IMR-90 (cell line): ENCODE measurements around the gene NSUN6. TPM values are rescaled to one million over a fixed set of nuclear protein-coding genes. Genes with fewer than 3 reads are reported as not detected.
A peak's percentile ranks its signal among the peaks of the same experiment; 100 is the strongest.

Source experiments
- ATAC-seq: fragments of 200-7000 bp; cut with Tn5 transposase; 2 replicates; pipeline ENCODE4 v1.9.1; 2020; ENCODE audit warnings: low read depth, mild to moderate bottlenecking, moderate library complexity
- BruUV-seq: library from RNA; stranded (reverse); fragments of 400-500 nt; replicated peaks from 2 replicates; lab custom pipeline; 2021; lab: Mats Ljungman, UMichigan
- CTCF ChIA-PET: fragments of 300-600 bp; formaldehyde crosslinking; extraction: SDS; loops from one replicate; lab custom pipeline; 2021; ENCODE audit warnings: antibody characterized with exemption; lab: Yijun Ruan, JAX
- POLR2A ChIA-PET: fragments of 300-600 bp; sonication (Branson Sonifier 250); formaldehyde crosslinking; loops from one replicate; lab custom pipeline; 2022; ENCODE audit warnings: antibody characterized with exemption; ENCODE audit not compliant: unreplicated experiment; lab: Charles Lee
- DNase-seq: peaks from one replicate; pipeline ENCODE4 v3.0.0; 2013
- H2AFZ ChIP-seq: replicated peaks from 2 replicates; pipeline ENCODE3; 2013; ENCODE audit warnings: low read length, mild to moderate bottlenecking; ENCODE audit not compliant: poor library complexity
- H2AK5ac ChIP-seq: 2 replicates; pipeline ENCODE4 v1.6.1; 2013; ENCODE audit warnings: low read depth, low read length, inconsistent platforms
- H2AK9ac ChIP-seq: replicated peaks from 2 replicates; pipeline ENCODE3; 2013; ENCODE audit warnings: mild to moderate bottlenecking, low read depth, low read length, moderate library complexity; ENCODE audit not compliant: poor library complexity
- H2BK120ac ChIP-seq: 2 replicates; pipeline ENCODE4 v1.6.1; 2013; ENCODE audit warnings: low read depth, low read length, inconsistent platforms
- H2BK15ac ChIP-seq: 3 replicates; pipeline ENCODE4 v1.6.1; 2013; ENCODE audit warnings: low read depth, low read length, inconsistent platforms
- H2BK20ac ChIP-seq: 2 replicates; pipeline ENCODE4 v1.6.1; 2013; ENCODE audit warnings: low read depth, mild to moderate bottlenecking, inconsistent platforms, low read length, moderate library complexity
- H2BK5ac ChIP-seq: 2 replicates; pipeline ENCODE4 v1.6.1; 2013; ENCODE audit warnings: mild to moderate bottlenecking, low read depth, low read length, inconsistent platforms; ENCODE audit not compliant: poor library complexity, severe bottlenecking
- H3K14ac ChIP-seq: replicated peaks from 2 replicates; pipeline ENCODE4 v1.6.1; 2013; ENCODE audit warnings: low read depth, low read length, inconsistent platforms
- H3K18ac ChIP-seq: 2 replicates; pipeline ENCODE4 v1.6.1; 2013; ENCODE audit warnings: low read depth, low read length, control low read depth
- H3K23ac ChIP-seq: 2 replicates; pipeline ENCODE4 v1.6.1; 2013; ENCODE audit warnings: low read depth, low read length, inconsistent platforms
- H3K27ac ChIP-seq: 2 replicates; pipeline ENCODE4 v1.5.1; 2013; ENCODE audit warnings: mild to moderate bottlenecking, control low read depth, low read length; ENCODE audit not compliant: insufficient read depth
- H3K27me3 ChIP-seq: 2 replicates; pipeline ENCODE4 v1.6.1; 2013; ENCODE audit warnings: low read length; ENCODE audit not compliant: control insufficient read depth, insufficient read depth
- H3K36me3 ChIP-seq: 2 replicates; pipeline ENCODE4 v1.6.1; 2013; ENCODE audit warnings: low read length, mixed read lengths; ENCODE audit not compliant: control insufficient read depth, insufficient read depth
- H3K4ac ChIP-seq: 2 replicates; pipeline ENCODE4 v1.6.1; 2013; ENCODE audit warnings: low read depth, low read length, inconsistent platforms
- H3K4me1 ChIP-seq: 2 replicates; pipeline ENCODE4 v1.6.1; 2013; ENCODE audit warnings: low read length, mixed read lengths; ENCODE audit not compliant: control insufficient read depth, insufficient read depth
- H3K4me2 ChIP-seq: 2 replicates; pipeline ENCODE4 v1.6.1; 2013; ENCODE audit warnings: low read depth, mild to moderate bottlenecking, control low read depth, low read length, moderate library complexity
- H3K4me3 ChIP-seq: 2 replicates; pipeline ENCODE4 v1.5.1; 2013; ENCODE audit warnings: low read depth, mild to moderate bottlenecking, control low read depth, low read length, moderate library complexity; ENCODE audit not compliant: insufficient read depth
- H3K56ac ChIP-seq: 2 replicates; pipeline ENCODE4 v1.6.1; 2013; ENCODE audit warnings: low read length, inconsistent platforms; ENCODE audit not compliant: insufficient read depth; ENCODE audit errors: extremely low read depth
- H3K79me1 ChIP-seq, 2 experiments: 2 replicates each; pipeline ENCODE4 v1.6.1; 2013; ENCODE audit warnings: low read length in 2 of 2, inconsistent platforms in 1 of 2, low read depth in 1 of 2
- H3K9ac ChIP-seq: 2 replicates; pipeline ENCODE4 v1.6.1; 2013; ENCODE audit warnings: low read depth, low read length, control low read depth
- H3K9me1 ChIP-seq: 2 replicates; pipeline ENCODE4 v1.6.1; 2013; ENCODE audit warnings: low read length, inconsistent platforms; ENCODE audit not compliant: insufficient read depth
- H3K9me3 ChIP-seq: 2 replicates; pipeline ENCODE4 v1.6.1; 2013; ENCODE audit warnings: low read length; ENCODE audit not compliant: control insufficient read depth, insufficient read depth
- H4K20me1 ChIP-seq: 2 replicates; pipeline ENCODE4 v1.6.1; 2013; ENCODE audit warnings: low read length, inconsistent platforms; ENCODE audit not compliant: insufficient read depth
- H4K5ac ChIP-seq: 2 replicates; pipeline ENCODE4 v1.6.1; 2013; ENCODE audit warnings: mild to moderate bottlenecking, low read depth, low read length, control low read depth
- H4K8ac ChIP-seq, 2 experiments: 2 replicates each; pipeline ENCODE4 v1.6.1; 2013; ENCODE audit warnings: low read depth in 2 of 2, low read length in 2 of 2, control low read depth in 1 of 2, inconsistent platforms in 1 of 2
- H4K91ac ChIP-seq: 2 replicates; pipeline ENCODE4 v1.6.1; 2013; ENCODE audit warnings: low read depth, low read length, inconsistent platforms; ENCODE audit not compliant: insufficient read depth
- BHLHE40 ChIP-seq: fragments of 150-350 bp; IDR thresholded peaks from 2 replicates; pipeline ENCODE4 v1.6.1; 2016; ENCODE audit warnings: mild to moderate bottlenecking, low read depth, low read length
- CEBPB ChIP-seq: IDR thresholded peaks from 2 replicates; pipeline ENCODE4 v1.6.1; 2012; ENCODE audit warnings: low read depth, low read length, improper control_type of control experiment
- CHD1 ChIP-seq: IDR thresholded peaks from 2 replicates; pipeline ENCODE4 v1.6.1; 2012; ENCODE audit warnings: low read depth, low read length, improper control_type of control experiment
- CTCF ChIP-seq: conservative IDR thresholded peaks from 2 replicates; pipeline ENCODE4 v1.5.1; 2012; ENCODE audit warnings: mild to moderate bottlenecking, low read depth, low read length, improper control_type of control experiment
- ELK1 ChIP-seq: fragments of 150-350 bp; IDR thresholded peaks from 2 replicates; pipeline ENCODE4 v1.6.1; 2016; ENCODE audit warnings: low read depth, mild to moderate bottlenecking, low read length, moderate library complexity, borderline replicate concordance
- FOS ChIP-seq: fragments of 150-350 bp; IDR thresholded peaks from 2 replicates; pipeline ENCODE4 v1.6.1; 2016; ENCODE audit warnings: low read depth, low read length
- MAFK ChIP-seq: IDR thresholded peaks from 2 replicates; pipeline ENCODE4 v1.6.1; 2012; ENCODE audit warnings: low read depth, low read length, improper control_type of control experiment
- MAZ ChIP-seq: IDR thresholded peaks from 2 replicates; pipeline ENCODE4 v1.6.1; 2012; ENCODE audit warnings: low read depth, mild to moderate bottlenecking, low read length, improper control_type of control experiment, moderate library complexity, borderline replicate concordance
- MXI1 ChIP-seq: IDR thresholded peaks from 2 replicates; pipeline ENCODE4 v1.6.1; 2012; ENCODE audit warnings: low read depth, mild to moderate bottlenecking, low read length, moderate library complexity, borderline replicate concordance
- NFE2L2 ChIP-seq: fragments of 150-350 bp; IDR thresholded peaks from 2 replicates; pipeline ENCODE4 v1.6.1; 2016; ENCODE audit warnings: low read depth, mild to moderate bottlenecking, low read length
- POLR2A ChIP-seq: IDR thresholded peaks from 2 replicates; pipeline ENCODE4 v1.6.1; 2012; ENCODE audit warnings: mild to moderate bottlenecking, low read depth, low read length
- RAD21 ChIP-seq: IDR thresholded peaks from 2 replicates; pipeline ENCODE4 v1.6.1; 2012; ENCODE audit warnings: low read length, improper control_type of control experiment
- RCOR1 ChIP-seq: IDR thresholded peaks from 2 replicates; pipeline ENCODE4 v1.6.1; 2012; ENCODE audit warnings: mild to moderate bottlenecking, low read length, improper control_type of control experiment; ENCODE audit not compliant: insufficient replicate concordance
- RFX5 ChIP-seq: IDR thresholded peaks from 2 replicates; pipeline ENCODE4 v1.8.0; 2012; ENCODE audit warnings: low read depth, mild to moderate bottlenecking, low read length, moderate library complexity
- SMC3 ChIP-seq: fragments of 150-350 bp; IDR thresholded peaks from 2 replicates; pipeline ENCODE4 v1.6.1; 2016; ENCODE audit warnings: low read depth, mild to moderate bottlenecking, antibody characterized with exemption, low read length, moderate library complexity
- USF2 ChIP-seq: fragments of 150-350 bp; IDR thresholded peaks from 2 replicates; pipeline ENCODE4 v1.6.1; 2017; ENCODE audit warnings: mild to moderate bottlenecking, antibody characterized with exemption, low read length, low read depth
- WGBS, 2 experiments: methylation state at CpG; one replicate each; pipeline versions ENCODE4 v1.1.5 to v1.1.7; 2013; ENCODE audit warnings: missing lambda C conversion rate in 2 of 2; ENCODE audit not compliant: insufficient read length in 1 of 2; ENCODE audit errors: extremely low coverage in 2 of 2; 5-methylcytosine and 5-hydroxymethylcytosine counted together
- dilution Hi-C: fragments of 300-500 bp; cut with HindIII; formaldehyde crosslinking; loops from one replicate; pipeline ENCODE4 v1.14.3; 2018; ENCODE audit warnings: low sequenced_read_pairs; ENCODE audit not compliant: unreplicated experiment
- in situ Hi-C: fragments of 300-500 bp; cut with MboI; formaldehyde crosslinking; loops from 3 replicates; pipeline ENCODE4 v1.14.3; 2019; ENCODE audit warnings: low sequenced_read_pairs, inconsistent platforms, mixed read lengths
- intact Hi-C: fragments of 100-400 bp; cut with micrococcal nuclease; formaldehyde crosslinking; loops from 2 replicates; pipeline ENCODE4 v1.10.0; 2022
- polyA plus RNA-seq, 3 experiments: library from polyadenylated mRNA; depleted of rRNA; stranded (reverse); fragments of >200 nt; gene quantifications; 2 replicates each; pipeline ENCODE4 v1.2.3, GENCODE V29; 2012; ENCODE audit warnings: low replicate concordance in 1 of 3
- total RNA-seq: library from RNA; depleted of rRNA; stranded (reverse); fragments of >200 nt; gene quantifications from 2 replicates; pipeline ENCODE4 v1.2.3, GENCODE V29; 2012

Gene NSUN6
- total and polyA plus RNA-seq, 2 of the 4 experiments (the other 2 are of a cell fraction): 4.6 to 11.5 TPM

DNA sequence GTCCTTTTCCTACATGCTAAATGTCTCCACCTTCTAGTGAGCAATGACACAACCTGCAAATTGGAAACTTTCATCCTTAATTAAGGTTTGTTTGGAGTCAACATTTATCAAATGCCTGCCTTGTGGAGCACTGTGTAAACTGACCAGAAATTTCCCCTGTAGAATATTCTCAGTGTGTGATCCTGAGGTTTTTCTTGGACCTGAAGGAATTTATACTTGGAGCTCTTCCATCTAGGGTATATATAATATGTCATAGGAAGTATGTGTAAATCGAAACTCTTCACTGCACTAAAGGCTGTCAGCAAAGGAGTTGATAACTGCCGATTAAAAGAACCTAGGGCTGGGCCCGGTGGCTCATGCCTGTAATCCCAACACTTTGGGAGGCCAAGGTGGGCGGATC is 152.4 kb downstream of the NSUN6 start:
- H3K4me2 ChIP-seq: peak overlapping the region; percentile 37; the same call in 1 of the 2 replicates
- no TSS peak for BruUV-seq
- no peak overlapping the region for H3K23ac ChIP-seq
- peaks cover 6% of the 10 kb centered on the region for H3K4me1 ChIP-seq
- 0 out of 2 replicates have a peak overlapping the region, but pooled peaks have one; percentile 47 for H3K18ac ChIP-seq
- ATAC-seq: peak; percentile 56
- H3K9ac ChIP-seq: no peak overlapping the region
- H3K9me1 ChIP-seq: no peaks in the 10 kb centered on the region
- no peaks in the 10 kb centered on the region for H3K79me1 ChIP-seq
- H3K27me3 ChIP-seq: no peaks in the 10 kb centered on the region
- H2BK20ac ChIP-seq: no peak overlapping the region
- in situ Hi-C loops (no loop called here), intact Hi-C loops (no loop called here), dilution Hi-C loops (no loop called here)
- H2AK9ac ChIP-seq: no peak overlapping the region
- WGBS, 2 experiments: 51% methylated on average over 3 of the region's 4 CpGs; no CpG with 5 or more reads in 1 of the 2 experiments
- H3K4ac ChIP-seq: no peak overlapping the region
- DNase-seq: peak; percentile 39
- H3K27ac ChIP-seq: no peak overlapping the region; the same call in 1 of the 2 replicates
- no peak overlapping the region for H2BK120ac ChIP-seq
- H2BK5ac ChIP-seq: no peak overlapping the region
- H3K56ac ChIP-seq: no peak overlapping the region
- H4K91ac ChIP-seq: no peak overlapping the region
- H4K5ac ChIP-seq: no peak overlapping the region
- H2AFZ ChIP-seq: no peak overlapping the region
- no peak overlapping the region; the same call in 1 of the 2 replicates for H3K14ac ChIP-seq
- no peaks in the 10 kb centered on the region for H4K20me1 ChIP-seq
- H4K8ac ChIP-seq: peak overlapping the region in 1 of 2 experiments; percentile 31; a peak in 1 of 4 replicates
- no peaks in the 10 kb centered on the region for H3K36me3 ChIP-seq
- no peaks in the 10 kb centered on the region for H3K9me3 ChIP-seq
- H2AK5ac ChIP-seq: 0 out of 2 replicates have a peak overlapping the region, but pooled peaks have one; percentile 16
- TF ChIP-seq RAD21 (no peak), CEBPB (no peak), POLR2A (no peak), SMC3 (no peak), RCOR1 (no peak), CHD1 (no peak), FOS (no peak), MXI1 (no peak), MAZ (no peak), RFX5 (no peak), NFE2L2 (no peak), BHLHE40 (no peak), ELK1 (no peak), USF2 (no peak), CTCF (no peak), MAFK (no peak)
- POLR2A ChIA-PET: no interaction called here
- CTCF ChIA-PET: no interaction called here
- H3K4me3 ChIP-seq: no peak overlapping the region
- no peak overlapping the region for H2BK15ac ChIP-seq
